ENCODE results near the gene PATJ.
"Not testable (repeated sequence)": the region's sequence is repeated elsewhere in the genome, so short reads cannot be mapped to it uniquely, and the experiment has no call there.

PATJ gene

DNA sequence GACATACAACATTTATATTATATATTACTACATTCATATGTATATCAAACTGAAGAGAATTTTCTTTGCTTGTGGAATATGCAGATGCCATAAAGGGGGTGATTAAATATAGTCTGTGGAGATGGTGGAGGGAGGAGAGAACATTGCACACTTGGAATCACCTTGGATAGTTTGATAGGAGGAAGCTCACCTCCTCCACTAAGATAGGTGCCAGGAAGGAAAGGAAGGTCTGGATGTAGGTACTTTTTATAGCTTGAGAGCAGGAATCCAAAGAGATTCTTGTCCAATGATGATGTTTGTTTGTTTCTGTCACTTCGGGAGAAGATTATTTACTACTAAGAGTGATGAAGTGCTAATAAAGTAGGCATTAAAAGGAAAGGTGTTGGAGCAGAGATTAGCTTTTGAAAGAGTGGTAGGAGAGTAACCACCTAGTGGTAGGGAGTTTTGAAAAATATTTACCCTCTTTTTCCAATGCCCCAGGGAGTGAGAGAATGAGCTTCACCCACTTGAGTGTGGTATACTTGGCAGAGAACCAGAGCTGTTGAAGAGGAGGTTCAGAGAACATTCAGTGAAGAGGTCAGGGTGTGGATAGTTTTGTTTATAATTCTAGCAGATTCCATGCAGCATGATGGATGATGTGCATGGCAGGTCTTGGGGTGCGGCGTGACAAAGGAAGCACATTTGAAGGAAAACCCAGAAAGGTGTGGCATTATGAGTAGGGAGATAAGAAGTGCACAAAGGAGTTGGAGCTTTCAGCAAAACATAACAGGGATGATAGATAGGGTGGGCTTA lies 145.0 kb downstream of the PATJ start:
- no peaks in the 10 kb centered on the region for H3K27me3 ChIP-seq (ENCODE audit: control insufficient read depth, insufficient read depth, low read length)
- no peaks in the 10 kb centered on the region for H3K4me1 ChIP-seq
- no peak overlapping the region for H3K27ac ChIP-seq
- no peak overlapping the region for H2AFZ ChIP-seq
- TF ChIP-seq, protein P1, sequence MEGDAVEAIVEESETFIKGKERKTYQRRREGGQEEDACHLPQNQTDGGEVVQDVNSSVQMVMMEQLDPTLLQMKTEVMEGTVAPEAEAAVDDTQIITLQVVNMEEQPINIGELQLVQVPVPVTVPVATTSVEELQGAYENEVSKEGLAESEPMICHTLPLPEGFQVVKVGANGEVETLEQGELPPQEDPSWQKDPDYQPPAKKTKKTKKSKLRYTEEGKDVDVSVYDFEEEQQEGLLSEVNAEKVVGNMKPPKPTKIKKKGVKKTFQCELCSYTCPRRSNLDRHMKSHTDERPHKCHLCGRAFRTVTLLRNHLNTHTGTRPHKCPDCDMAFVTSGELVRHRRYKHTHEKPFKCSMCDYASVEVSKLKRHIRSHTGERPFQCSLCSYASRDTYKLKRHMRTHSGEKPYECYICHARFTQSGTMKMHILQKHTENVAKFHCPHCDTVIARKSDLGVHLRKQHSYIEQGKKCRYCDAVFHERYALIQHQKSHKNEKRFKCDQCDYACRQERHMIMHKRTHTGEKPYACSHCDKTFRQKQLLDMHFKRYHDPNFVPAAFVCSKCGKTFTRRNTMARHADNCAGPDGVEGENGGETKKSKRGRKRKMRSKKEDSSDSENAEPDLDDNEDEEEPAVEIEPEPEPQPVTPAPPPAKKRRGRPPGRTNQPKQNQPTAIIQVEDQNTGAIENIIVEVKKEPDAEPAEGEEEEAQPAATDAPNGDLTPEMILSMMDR (IDR thresholded peaks at IDR 0.05): no peak
- H3K9me3 ChIP-seq (ENCODE audit: control insufficient read depth, low read length): no peaks in the 10 kb centered on the region
- H3K36me3 ChIP-seq (ENCODE audit: control insufficient read depth, insufficient read depth, low read length): no peaks in the 10 kb centered on the region
- no peak overlapping the region for H3K4me3 ChIP-seq (ENCODE audit: low read depth, low read length)
- H3K4me2 ChIP-seq (ENCODE audit: low read length): no peak overlapping the region
- H3K79me2 ChIP-seq: no peaks in the 10 kb centered on the region
- no peak overlapping the region for H3K9ac ChIP-seq

DNA sequence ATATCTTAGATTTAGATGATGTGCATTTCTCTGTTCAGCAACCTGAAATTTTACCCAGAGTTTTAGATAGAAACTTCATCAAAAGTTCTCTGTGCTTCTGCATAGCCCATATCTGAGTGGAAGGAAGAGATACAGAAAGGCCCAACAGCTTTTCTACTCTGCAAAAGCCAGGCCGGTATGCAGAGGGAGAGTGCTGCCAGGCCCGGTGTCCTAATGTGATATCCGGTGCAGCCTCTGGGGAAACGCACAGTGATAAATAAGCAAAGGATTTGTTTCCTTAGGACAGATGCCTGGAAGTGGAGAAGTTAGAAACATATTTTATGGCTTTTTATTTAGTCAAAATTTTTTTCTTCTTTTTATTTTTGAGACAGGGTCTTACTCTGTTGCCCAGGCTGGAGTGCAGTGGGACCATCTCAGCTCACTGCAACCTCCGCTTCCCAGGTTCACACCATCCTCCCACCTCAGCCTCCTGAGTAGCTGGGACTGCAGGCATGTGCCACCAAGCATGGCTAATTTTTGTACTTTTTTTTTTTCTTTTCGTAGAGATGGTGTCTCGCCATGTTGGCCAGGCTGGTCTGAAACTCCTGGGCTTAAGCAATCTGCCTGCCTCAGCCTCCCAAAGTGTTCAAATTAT lies 145.8 kb downstream of the PATJ start:
- H3K9ac ChIP-seq: no peak overlapping the region
- H2AFZ ChIP-seq: no peak overlapping the region
- H3K27ac ChIP-seq: no peak overlapping the region
- no peak overlapping the region for H3K4me2 ChIP-seq (ENCODE audit: low read length)
- H3K27me3 ChIP-seq (ENCODE audit: control insufficient read depth, insufficient read depth, low read length): no peaks in the 10 kb centered on the region
- no peaks in the 10 kb centered on the region for H3K36me3 ChIP-seq (ENCODE audit: control insufficient read depth, insufficient read depth, low read length)
- no peak overlapping the region for H3K4me3 ChIP-seq (ENCODE audit: low read depth, low read length)
- no peaks in the 10 kb centered on the region for H3K4me1 ChIP-seq
- TF ChIP-seq, protein P1 (IDR thresholded peaks at IDR 0.05): no peak
- no peaks in the 10 kb centered on the region for H3K79me2 ChIP-seq
- H3K9me3 ChIP-seq (ENCODE audit: control insufficient read depth, low read length): no peaks in the 10 kb centered on the region

DNA sequence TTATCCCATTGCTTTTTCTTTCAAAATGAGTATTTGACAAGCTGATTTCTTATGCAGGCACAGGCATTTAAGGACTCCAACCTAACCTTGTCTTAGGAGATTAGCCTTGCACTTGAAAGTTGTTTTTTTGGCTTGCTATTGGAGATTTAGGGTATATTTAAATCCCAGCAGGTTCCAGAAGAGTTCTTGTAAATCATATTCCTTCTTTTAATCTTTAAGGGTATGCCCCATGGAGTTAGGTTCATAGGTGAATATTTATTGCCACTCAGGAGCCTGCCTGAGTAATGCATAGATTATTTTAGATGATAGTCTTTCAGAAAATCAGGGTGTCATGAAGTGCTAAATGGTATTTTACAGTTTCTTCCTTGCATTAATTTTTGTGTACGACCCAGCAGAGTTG lies 146.5 kb downstream of the PATJ start:
- Histone ChIP-seq H3K4me3 (ENCODE audit: low read depth, low read length) (no peak overlapping the region), H3K4me2 (ENCODE audit: low read length) (no peak overlapping the region), H2AFZ (no peak overlapping the region), H3K4me1 (no peaks in the 10 kb centered on the region), H3K79me2 (no peaks in the 10 kb centered on the region), H3K9me3 (ENCODE audit: control insufficient read depth, low read length) (no peaks in the 10 kb centered on the region), H3K36me3 (ENCODE audit: control insufficient read depth, insufficient read depth, low read length) (no peaks in the 10 kb centered on the region), H3K27me3 (ENCODE audit: control insufficient read depth, insufficient read depth, low read length) (no peaks in the 10 kb centered on the region), H3K9ac (no peak overlapping the region), H3K27ac (no peak overlapping the region)
- TF ChIP-seq, protein P1 (IDR thresholded peaks at IDR 0.05): no peak

DNA sequence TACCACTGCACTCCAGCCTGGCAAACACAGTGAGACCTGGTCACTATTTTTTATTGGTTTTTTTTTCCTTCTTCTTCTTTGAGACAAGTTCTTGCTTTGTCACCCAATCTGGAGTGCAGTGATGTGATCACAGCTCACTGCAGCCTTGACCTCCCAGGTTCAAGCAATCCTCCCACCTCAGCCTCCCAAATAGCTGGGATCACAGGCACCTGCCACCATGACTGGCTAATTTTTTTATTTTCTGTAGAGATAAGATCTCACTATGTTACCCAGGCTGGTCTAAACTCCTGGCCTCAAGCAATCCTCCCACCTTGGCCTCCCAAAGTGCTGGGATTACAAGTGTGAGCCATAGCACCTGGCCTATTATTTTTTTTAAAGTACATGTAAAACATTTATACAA lies 148.2 kb downstream of the PATJ start:
- H3K27me3 ChIP-seq (ENCODE audit: control insufficient read depth, insufficient read depth, low read length); H3K27ac ChIP-seq; H3K9me3 ChIP-seq (ENCODE audit: control insufficient read depth, low read length): not testable (repeated sequence)

DNA sequence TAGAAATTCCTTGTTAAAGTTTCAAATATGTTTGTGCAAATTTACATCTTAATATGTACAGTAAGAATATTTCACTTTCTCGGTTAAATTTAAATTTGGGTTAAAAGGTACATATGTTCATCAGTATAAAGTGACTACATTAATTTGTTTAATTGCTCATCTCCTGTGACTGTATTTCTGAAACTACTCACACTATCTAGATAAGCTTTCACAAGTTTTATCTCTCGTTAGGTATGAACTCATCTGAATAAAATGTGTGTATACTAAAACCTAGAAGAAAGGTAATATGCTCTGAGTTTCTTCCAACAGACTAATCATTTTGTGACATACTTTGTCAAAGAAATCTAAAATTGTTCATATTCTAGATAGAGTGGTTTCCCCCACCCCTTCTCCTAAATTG lies 150.7 kb downstream of the PATJ start:
- no peak overlapping the region for H3K4me3 ChIP-seq (ENCODE audit: low read depth, low read length)
- H3K36me3 ChIP-seq (ENCODE audit: control insufficient read depth, insufficient read depth, low read length): no peaks in the 10 kb centered on the region
- TF ChIP-seq, protein P1 (IDR thresholded peaks at IDR 0.05): no peak

More for the DNA sequence above, 148.2 kb downstream of the PATJ start:
- H3K4me2 ChIP-seq (ENCODE audit: low read length); H3K36me3 ChIP-seq (ENCODE audit: control insufficient read depth, insufficient read depth, low read length); H3K9ac ChIP-seq; H3K4me1 ChIP-seq; H3K4me3 ChIP-seq (ENCODE audit: low read depth, low read length); H3K79me2 ChIP-seq; H2AFZ ChIP-seq: not testable (repeated sequence)

DNA sequence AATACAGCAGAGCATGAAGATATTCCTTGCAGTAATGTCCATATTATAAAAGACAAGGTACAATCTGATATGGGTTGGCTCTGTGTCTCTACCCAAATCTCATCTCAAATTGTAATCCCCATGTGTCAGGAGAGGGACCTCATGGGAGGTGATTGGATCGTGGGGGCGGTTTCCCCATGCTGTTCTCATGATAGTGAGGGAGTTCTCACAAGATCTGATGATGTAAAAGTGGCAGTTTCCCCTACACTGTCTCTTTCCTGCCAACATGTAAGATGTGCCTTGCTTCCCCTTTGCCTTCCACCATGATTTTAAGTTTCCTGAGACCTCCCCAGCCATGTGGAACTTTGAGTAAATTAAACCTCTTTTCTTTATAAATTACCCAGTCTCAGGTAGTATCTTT lies 152.0 kb downstream of the PATJ start:
- not testable (repeated sequence) for H3K79me2 ChIP-seq; H3K27ac ChIP-seq; H3K4me1 ChIP-seq; H3K4me3 ChIP-seq (ENCODE audit: low read depth, low read length); H3K4me2 ChIP-seq (ENCODE audit: low read length); H3K27me3 ChIP-seq (ENCODE audit: control insufficient read depth, insufficient read depth, low read length); H3K9me3 ChIP-seq (ENCODE audit: control insufficient read depth, low read length); H3K36me3 ChIP-seq (ENCODE audit: control insufficient read depth, insufficient read depth, low read length); H3K9ac ChIP-seq; H2AFZ ChIP-seq

More for the DNA sequence above, 150.7 kb downstream of the PATJ start:
- Histone ChIP-seq H3K79me2 (no peaks in the 10 kb centered on the region), H3K9me3 (ENCODE audit: control insufficient read depth, low read length) (no peaks in the 10 kb centered on the region), H3K4me1 (no peaks in the 10 kb centered on the region), H3K27me3 (ENCODE audit: control insufficient read depth, insufficient read depth, low read length) (no peaks in the 10 kb centered on the region), H3K27ac (no peak overlapping the region), H3K4me2 (ENCODE audit: low read length) (no peak overlapping the region), H2AFZ (no peak overlapping the region), H3K9ac (no peak overlapping the region)
